ENCODE measurements around the gene PC.

DNA sequence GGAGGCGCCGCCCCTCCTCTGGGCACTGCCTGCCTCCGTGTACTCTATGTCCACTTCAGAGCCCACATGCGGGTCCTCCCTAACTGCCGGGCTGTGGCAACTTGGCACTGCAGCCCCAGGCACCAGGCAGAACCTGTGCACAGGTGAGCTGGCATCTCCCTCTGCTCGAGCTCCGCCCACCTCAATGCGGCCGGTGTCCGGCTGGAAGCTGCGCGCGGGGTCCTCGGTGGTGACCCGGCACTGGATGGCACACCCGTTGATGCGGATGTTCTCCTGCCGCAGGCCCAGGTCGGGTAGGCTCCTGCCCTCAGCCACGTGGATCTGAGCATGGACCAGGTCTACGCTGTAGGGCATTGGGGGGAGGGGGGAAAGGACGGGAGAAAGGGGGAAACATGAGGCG lies 92.2 kb downstream of the PC start:
- TF ChIP-seq POLR2A (IDR thresholded peaks at IDR 0.05) (no peak), POLR2AphosphoS5 (IDR thresholded peaks at IDR 0.05) (no peak), EP300 (IDR thresholded peaks at IDR 0.05) (no peak)
- TF ChIP-seq, protein P1, sequence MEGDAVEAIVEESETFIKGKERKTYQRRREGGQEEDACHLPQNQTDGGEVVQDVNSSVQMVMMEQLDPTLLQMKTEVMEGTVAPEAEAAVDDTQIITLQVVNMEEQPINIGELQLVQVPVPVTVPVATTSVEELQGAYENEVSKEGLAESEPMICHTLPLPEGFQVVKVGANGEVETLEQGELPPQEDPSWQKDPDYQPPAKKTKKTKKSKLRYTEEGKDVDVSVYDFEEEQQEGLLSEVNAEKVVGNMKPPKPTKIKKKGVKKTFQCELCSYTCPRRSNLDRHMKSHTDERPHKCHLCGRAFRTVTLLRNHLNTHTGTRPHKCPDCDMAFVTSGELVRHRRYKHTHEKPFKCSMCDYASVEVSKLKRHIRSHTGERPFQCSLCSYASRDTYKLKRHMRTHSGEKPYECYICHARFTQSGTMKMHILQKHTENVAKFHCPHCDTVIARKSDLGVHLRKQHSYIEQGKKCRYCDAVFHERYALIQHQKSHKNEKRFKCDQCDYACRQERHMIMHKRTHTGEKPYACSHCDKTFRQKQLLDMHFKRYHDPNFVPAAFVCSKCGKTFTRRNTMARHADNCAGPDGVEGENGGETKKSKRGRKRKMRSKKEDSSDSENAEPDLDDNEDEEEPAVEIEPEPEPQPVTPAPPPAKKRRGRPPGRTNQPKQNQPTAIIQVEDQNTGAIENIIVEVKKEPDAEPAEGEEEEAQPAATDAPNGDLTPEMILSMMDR (IDR thresholded peaks at IDR 0.05): no peak
